ENCODE data around the gene PHF10. TPM values are rescaled to one million over a fixed set of nuclear protein-coding genes. Genes with fewer than 3 reads are reported as not detected.

The PHF10 gene
- total and polyA plus RNA-seq, 2 donors (not counting 3 experiments of a cell fraction or from before 2014, with no cell fraction given) = 19.1 to 62.4 TPM

DNA sequence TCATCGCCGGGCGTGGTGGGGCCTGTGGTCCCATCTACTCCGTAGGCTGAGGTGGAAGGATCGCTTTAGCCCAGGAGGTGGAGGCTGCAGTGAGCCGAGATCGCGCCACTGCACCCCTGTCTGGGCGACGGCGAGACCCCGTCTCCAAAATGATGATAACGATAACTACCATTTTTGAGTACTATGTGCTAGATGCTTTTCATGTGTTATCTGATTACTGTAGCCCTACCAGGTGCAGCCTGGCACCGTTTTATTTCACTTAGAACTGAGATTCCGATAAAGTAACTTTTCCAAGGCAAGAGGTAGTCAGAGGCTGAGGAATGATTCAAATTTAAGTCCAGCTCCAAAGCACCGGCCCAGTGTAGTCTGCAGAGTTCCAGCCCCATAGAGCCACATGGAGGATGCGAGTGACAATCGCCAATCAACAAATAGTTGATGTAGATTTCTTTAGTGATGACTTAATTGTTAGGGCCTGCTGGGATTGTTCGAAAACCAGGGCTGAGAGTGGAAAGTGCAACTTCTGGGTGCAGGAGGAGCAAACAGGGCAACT lies 27.8 kb upstream of the PHF10 start:
- no peaks in the 10 kb centered on the region for H3K27me3 ChIP-seq (ENCODE audit: control insufficient read depth in 2 of 2, insufficient read depth in 2 of 2, low read length in 2 of 2)
- H3K36me3 ChIP-seq (ENCODE audit: control insufficient read depth in 2 of 2, extremely low read depth in 1 of 2, insufficient read depth in 2 of 2, low read length in 2 of 2) = no peaks in the 10 kb centered on the region
- TSS peak; percentile 44 for BruUV-seq (replicated peaks)
- peak overlapping the region; percentile 83 for H3K27ac ChIP-seq (ENCODE audit: insufficient read depth, low read depth, low read length)
- H3K4me1 ChIP-seq (ENCODE audit: control insufficient read depth, extremely low read depth, insufficient read depth, low read length) = peaks cover 14% of the 10 kb centered on the region
- ChIA-PET POLR2A (interaction anchor here (0.8 kb wide), 1 partner anchor 51 kb away, joined by 3 read pairs; no protein-coding TSS in a partner anchor), CTCF (interaction anchor here (1.0 to 2.0 kb wide), 6 partner anchors 11 to 765 kb away, joined by 3 to 5 read pairs (median 4); no protein-coding TSS in a partner anchor)
- intact Hi-C loops (cut with micrococcal nuclease) = loop anchor here (5.0 kb wide), 1 partner anchor 540 kb away; no protein-coding TSS in a partner anchor
- no peaks in the 10 kb centered on the region for H3K9me1 ChIP-seq (replicated peaks; ENCODE audit: control insufficient read depth, extremely low read depth, insufficient read depth, low read length)
- H3K4me3 ChIP-seq (replicated peaks in 1 of 3; ENCODE audit: insufficient read depth in 1 of 3, low read depth in 1 of 3, low read length in 3 of 3) = peak overlapping the region; percentile 62 to 95 (median 92)
- no peaks in the 10 kb centered on the region for H4K20me1 ChIP-seq (replicated peaks; ENCODE audit: control insufficient read depth, extremely low read depth, insufficient read depth, low read length)
- no peak for DNase-seq (ENCODE audit: low read depth, low spot score)
- peak overlapping the region; percentile 84 for H2AFZ ChIP-seq (ENCODE audit: low read depth, low read length)
- H3K9me3 ChIP-seq (replicated peaks; ENCODE audit: control insufficient read depth, insufficient read depth, low read length) = no peaks in the 10 kb centered on the region
- peak overlapping the region; percentile 92 for H3K4me2 ChIP-seq (ENCODE audit: insufficient read depth, low read length)
- dilution Hi-C loops (cut with MboI; ENCODE audit: extremely low pct_ligation_motif_present, low sequenced_read_pairs) = no loop called here
- FAIRE-seq = peak; percentile 47
- H3K9ac ChIP-seq (replicated peaks; ENCODE audit: extremely low read depth, insufficient read depth, low read length) = peak overlapping the region; percentile 99
- peaks cover 11% of the 10 kb centered on the region for H3K79me2 ChIP-seq (ENCODE audit: control insufficient read depth, insufficient read depth, low read length)
- no peak for TF ChIP-seq JUN (IDR thresholded peaks at IDR 0.05; ENCODE audit: borderline replicate concordance, insufficient read depth, insufficient read length, low read depth)

DNA sequence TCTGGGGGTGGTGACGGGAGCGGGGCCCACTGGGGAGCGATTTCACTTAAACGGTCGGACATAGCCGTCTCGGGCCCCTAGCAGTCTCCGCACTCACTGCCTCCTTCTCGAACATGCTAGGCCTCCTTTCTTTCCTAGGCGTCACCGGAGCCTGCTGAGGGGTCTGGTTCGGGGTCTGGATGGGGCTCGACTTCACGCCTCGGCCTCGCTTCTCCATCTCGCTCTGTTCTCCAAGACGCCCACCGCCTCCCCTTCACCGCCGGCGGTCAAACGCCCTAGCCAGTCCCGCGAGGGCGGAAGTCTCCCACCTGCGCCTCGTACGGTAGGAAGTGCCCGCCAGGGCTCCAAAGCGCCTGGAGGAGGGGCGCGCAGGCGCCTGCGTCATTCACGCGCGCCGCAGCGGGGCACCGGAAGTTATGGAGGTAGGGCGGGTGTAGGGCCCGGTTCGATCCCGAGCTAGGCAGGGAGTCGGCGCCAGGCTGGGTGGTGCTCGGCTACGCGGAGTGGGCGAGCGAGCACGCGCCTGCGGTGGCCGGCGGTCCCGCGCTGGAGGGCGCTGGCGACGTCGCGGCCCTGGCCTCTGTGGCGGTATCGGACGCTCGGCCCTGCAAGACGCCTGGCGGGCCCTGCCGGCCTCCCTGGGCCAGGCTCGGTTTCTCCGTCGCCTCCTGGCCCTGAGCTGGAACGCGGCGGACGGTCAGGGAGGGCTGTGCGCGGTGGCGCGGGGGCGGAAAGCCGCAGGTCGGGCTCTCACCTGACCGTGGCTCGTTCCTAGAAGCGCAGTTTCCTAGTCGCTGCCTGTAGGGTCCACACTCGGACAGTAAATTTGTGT lies 27.2 kb upstream of the PHF10 start, which contains the start of the genes DYNLT2 and ERMARD:
Gene DYNLT2 (minus strand): TSS at position 331 of the 832 bp plus-strand sequence. CDS start 114 bp downstream, at position 217.
Gene ERMARD (plus strand): TSS at position 381 of the 832 bp plus-strand sequence. CDS start 36 bp downstream, at position 417.
- Histone ChIP-seq H4K20me1 (replicated peaks; ENCODE audit: control insufficient read depth, extremely low read depth, insufficient read depth, low read length) (no peaks in the 10 kb centered on the region), H3K9me1 (replicated peaks; ENCODE audit: control insufficient read depth, extremely low read depth, insufficient read depth, low read length) (no peaks in the 10 kb centered on the region), H3K27me3 (ENCODE audit: control insufficient read depth in 2 of 2, insufficient read depth in 2 of 2, low read length in 2 of 2) (no peaks in the 10 kb centered on the region), H3K4me1 (ENCODE audit: control insufficient read depth, extremely low read depth, insufficient read depth, low read length) (peaks cover 14% of the 10 kb centered on the region), H3K36me3 (ENCODE audit: control insufficient read depth in 2 of 2, extremely low read depth in 1 of 2, insufficient read depth in 2 of 2, low read length in 2 of 2) (no peaks in the 10 kb centered on the region), H3K27ac (ENCODE audit: insufficient read depth, low read depth, low read length) (peak within 1 kb of the TSS; percentile 83), H3K4me2 (ENCODE audit: insufficient read depth, low read length) (peak within 1 kb of the TSS; percentile 92), H3K79me2 (ENCODE audit: control insufficient read depth, insufficient read depth, low read length) (peaks cover 11% of the 10 kb centered on the region), H3K9ac (replicated peaks; ENCODE audit: extremely low read depth, insufficient read depth, low read length) (peak within 1 kb of the TSS; percentile 99), H2AFZ (ENCODE audit: low read depth, low read length) (peak within 1 kb of the TSS; percentile 84), H3K4me3 (replicated peaks in 1 of 3; ENCODE audit: insufficient read depth in 1 of 3, low read depth in 1 of 3, low read length in 3 of 3) (peak within 1 kb of the TSS; percentile 62 to 95 (median 92)), H3K9me3 (replicated peaks; ENCODE audit: control insufficient read depth, insufficient read depth, low read length) (no peaks in the 10 kb centered on the region)
- ChIA-PET CTCF (interaction anchor here (1.0 to 2.0 kb wide), 6 partner anchors 10 to 766 kb away, joined by 3 to 5 read pairs (median 4); no protein-coding TSS in a partner anchor), POLR2A (interaction anchor here (0.8 kb wide), 1 partner anchor 50 kb away, joined by 3 read pairs; no protein-coding TSS in a partner anchor)
- intact Hi-C loops (cut with micrococcal nuclease) = loop anchor here (1.0 to 5.0 kb wide), 5 partner anchors 26 to 803 kb away; partner anchors contain the start of genes C6orf120, TBP and WDR27
- DNase-seq (ENCODE audit: low read depth, low spot score) (peak; percentile 96), FAIRE-seq (peak; percentile 82)
- TSS peak; percentile 86 for BruUV-seq (replicated peaks)
- dilution Hi-C loops (cut with MboI; ENCODE audit: extremely low pct_ligation_motif_present, low sequenced_read_pairs) = no loop called here
- TF ChIP-seq POLR2A (IDR thresholded peaks at IDR 0.05; ENCODE audit: low read depth, low read length) (peak; percentile 87), EZH2 (IDR thresholded peaks at IDR 0.05; ENCODE audit: borderline replicate concordance, low read depth, low read length, severe bottlenecking) (no peak), POLR2AphosphoS5 (IDR thresholded peaks at IDR 0.05; ENCODE audit: insufficient read depth, low read depth, low read length) (peak; percentile 97), MYC (IDR thresholded peaks at IDR 0.05; ENCODE audit: low read depth, low read length) (no peak), FOS (IDR thresholded peaks at IDR 0.05; ENCODE audit: borderline replicate concordance, insufficient read depth, low read length) (no peak)
- TF ChIP-seq, protein P1, sequence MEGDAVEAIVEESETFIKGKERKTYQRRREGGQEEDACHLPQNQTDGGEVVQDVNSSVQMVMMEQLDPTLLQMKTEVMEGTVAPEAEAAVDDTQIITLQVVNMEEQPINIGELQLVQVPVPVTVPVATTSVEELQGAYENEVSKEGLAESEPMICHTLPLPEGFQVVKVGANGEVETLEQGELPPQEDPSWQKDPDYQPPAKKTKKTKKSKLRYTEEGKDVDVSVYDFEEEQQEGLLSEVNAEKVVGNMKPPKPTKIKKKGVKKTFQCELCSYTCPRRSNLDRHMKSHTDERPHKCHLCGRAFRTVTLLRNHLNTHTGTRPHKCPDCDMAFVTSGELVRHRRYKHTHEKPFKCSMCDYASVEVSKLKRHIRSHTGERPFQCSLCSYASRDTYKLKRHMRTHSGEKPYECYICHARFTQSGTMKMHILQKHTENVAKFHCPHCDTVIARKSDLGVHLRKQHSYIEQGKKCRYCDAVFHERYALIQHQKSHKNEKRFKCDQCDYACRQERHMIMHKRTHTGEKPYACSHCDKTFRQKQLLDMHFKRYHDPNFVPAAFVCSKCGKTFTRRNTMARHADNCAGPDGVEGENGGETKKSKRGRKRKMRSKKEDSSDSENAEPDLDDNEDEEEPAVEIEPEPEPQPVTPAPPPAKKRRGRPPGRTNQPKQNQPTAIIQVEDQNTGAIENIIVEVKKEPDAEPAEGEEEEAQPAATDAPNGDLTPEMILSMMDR (IDR thresholded peaks at IDR 0.05; ENCODE audit: extremely low read depth in 1 of 2, insufficient read depth in 1 of 2, low read depth in 1 of 2, low read length in 2 of 2) = peak in 1 of 2 donors; percentile 23
